ENCODE results near the gene SCFD2.

GRCh38 chr4:52977252-52977651 lies 388.6 kb downstream of the SCFD2 start:
- TF ChIP-seq, protein P1, sequence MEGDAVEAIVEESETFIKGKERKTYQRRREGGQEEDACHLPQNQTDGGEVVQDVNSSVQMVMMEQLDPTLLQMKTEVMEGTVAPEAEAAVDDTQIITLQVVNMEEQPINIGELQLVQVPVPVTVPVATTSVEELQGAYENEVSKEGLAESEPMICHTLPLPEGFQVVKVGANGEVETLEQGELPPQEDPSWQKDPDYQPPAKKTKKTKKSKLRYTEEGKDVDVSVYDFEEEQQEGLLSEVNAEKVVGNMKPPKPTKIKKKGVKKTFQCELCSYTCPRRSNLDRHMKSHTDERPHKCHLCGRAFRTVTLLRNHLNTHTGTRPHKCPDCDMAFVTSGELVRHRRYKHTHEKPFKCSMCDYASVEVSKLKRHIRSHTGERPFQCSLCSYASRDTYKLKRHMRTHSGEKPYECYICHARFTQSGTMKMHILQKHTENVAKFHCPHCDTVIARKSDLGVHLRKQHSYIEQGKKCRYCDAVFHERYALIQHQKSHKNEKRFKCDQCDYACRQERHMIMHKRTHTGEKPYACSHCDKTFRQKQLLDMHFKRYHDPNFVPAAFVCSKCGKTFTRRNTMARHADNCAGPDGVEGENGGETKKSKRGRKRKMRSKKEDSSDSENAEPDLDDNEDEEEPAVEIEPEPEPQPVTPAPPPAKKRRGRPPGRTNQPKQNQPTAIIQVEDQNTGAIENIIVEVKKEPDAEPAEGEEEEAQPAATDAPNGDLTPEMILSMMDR (IDR thresholded peaks at IDR 0.05): no peak
- TF ChIP-seq ELK1 (IDR thresholded peaks at IDR 0.05; ENCODE audit: low read depth, low read length): no peak
